Endothelial cell of umbilical vein (primary cell): ENCODE data around the gene FAM229A.

Experiments
- EZH2 ChIP-seq: IDR thresholded peaks from 2 replicates; pipeline ENCODE4 v1.6.1; 2012; ENCODE audit warnings: borderline replicate concordance, low read depth, mild to moderate bottlenecking, moderate library complexity, low read length, inconsistent platforms; ENCODE audit not compliant: severe bottlenecking
- TF ChIP-seq, protein P1 (sequence below), 2 donors: IDR thresholded peaks; 1 replicate in 1 of 2; 2 replicates in 1 of 2; pipeline ENCODE4 v1.5.1; 2011; ENCODE audit warnings: low read length in 2 of 2, mild to moderate bottlenecking in 2 of 2, moderate library complexity in 2 of 2, control low read depth in 1 of 2, inconsistent platforms in 1 of 2, low read depth in 1 of 2; ENCODE audit not compliant: insufficient read depth in 1 of 2; ENCODE audit errors: extremely low read depth in 1 of 2

DNA sequence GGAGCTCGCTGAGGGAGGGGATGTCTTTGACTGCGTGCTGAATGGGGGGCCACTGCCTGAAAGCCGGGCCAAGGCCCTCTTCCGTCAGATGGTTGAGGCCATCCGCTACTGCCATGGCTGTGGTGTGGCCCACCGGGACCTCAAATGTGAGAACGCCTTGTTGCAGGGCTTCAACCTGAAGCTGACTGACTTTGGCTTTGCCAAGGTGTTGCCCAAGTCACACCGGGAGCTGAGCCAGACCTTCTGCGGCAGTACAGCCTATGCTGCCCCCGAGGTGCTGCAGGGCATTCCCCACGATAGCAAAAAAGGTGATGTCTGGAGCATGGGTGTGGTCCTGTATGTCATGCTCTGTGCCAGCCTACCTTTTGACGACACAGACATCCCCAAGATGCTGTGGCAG, 1.4 kb upstream of the FAM229A start:
- TF ChIP-seq, protein P1, sequence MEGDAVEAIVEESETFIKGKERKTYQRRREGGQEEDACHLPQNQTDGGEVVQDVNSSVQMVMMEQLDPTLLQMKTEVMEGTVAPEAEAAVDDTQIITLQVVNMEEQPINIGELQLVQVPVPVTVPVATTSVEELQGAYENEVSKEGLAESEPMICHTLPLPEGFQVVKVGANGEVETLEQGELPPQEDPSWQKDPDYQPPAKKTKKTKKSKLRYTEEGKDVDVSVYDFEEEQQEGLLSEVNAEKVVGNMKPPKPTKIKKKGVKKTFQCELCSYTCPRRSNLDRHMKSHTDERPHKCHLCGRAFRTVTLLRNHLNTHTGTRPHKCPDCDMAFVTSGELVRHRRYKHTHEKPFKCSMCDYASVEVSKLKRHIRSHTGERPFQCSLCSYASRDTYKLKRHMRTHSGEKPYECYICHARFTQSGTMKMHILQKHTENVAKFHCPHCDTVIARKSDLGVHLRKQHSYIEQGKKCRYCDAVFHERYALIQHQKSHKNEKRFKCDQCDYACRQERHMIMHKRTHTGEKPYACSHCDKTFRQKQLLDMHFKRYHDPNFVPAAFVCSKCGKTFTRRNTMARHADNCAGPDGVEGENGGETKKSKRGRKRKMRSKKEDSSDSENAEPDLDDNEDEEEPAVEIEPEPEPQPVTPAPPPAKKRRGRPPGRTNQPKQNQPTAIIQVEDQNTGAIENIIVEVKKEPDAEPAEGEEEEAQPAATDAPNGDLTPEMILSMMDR (IDR thresholded peaks at IDR 0.05; ENCODE audit: extremely low read depth in 1 of 2, insufficient read depth in 1 of 2, low read depth in 1 of 2, low read length in 2 of 2) = no peak
- TF ChIP-seq EZH2 = no peak
